ENCODE measurements around the gene ADGRG6.

ADGRG6 gene

GRCh38 chr6:142301651-142302391, at the start of gene ADGRG6:
Gene ADGRG6, plus strand, starts transcription at chr6:142302007. Its CDS starts 323 bp downstream, at chr6:142302330.
- no peaks in the 10 kb centered on the region for H3K9me3 ChIP-seq (ENCODE audit: control insufficient read depth, low read depth, low read length)
- H3K36me3 ChIP-seq (ENCODE audit: control insufficient read depth, low read depth, low read length) = no peaks in the 10 kb centered on the region
- peaks cover 42% of the 10 kb centered on the region for H3K27me3 ChIP-seq (ENCODE audit: control insufficient read depth, insufficient read depth, low read length)
- H3K27ac ChIP-seq (ENCODE audit: low read length) = no peak within 1 kb of the TSS
- H3K4me1 ChIP-seq (ENCODE audit: control insufficient read depth, low read depth, low read length) = no peaks in the 10 kb centered on the region
- H3K4me3 ChIP-seq (ENCODE audit: low read length) = peak within 1 kb of the TSS; percentile 76
- peak within 1 kb of the TSS; percentile 43 for H3K9ac ChIP-seq (ENCODE audit: low read length)

- Histone ChIP-seq H3K4me1 (ENCODE audit: control insufficient read depth, low read depth, low read length) (no peaks in the 10 kb centered on the region), H3K9ac (ENCODE audit: low read length) (no peak overlapping the region), H3K36me3 (ENCODE audit: control insufficient read depth, low read depth, low read length) (no peaks in the 10 kb centered on the region), H3K4me3 (ENCODE audit: low read length) (no peak overlapping the region), H3K9me3 (ENCODE audit: control insufficient read depth, low read depth, low read length) (no peaks in the 10 kb centered on the region), H3K27me3 (ENCODE audit: control insufficient read depth, insufficient read depth, low read length) (no peaks in the 10 kb centered on the region), H3K27ac (ENCODE audit: low read length) (no peak overlapping the region)
These were observed 47.3 kb upstream of the ADGRG6 start for GRCh38 chr6:142254513-142254912.

GRCh38 chr6:142255785-142256184, 46.0 kb upstream of the ADGRG6 start:
- no peaks in the 10 kb centered on the region for H3K9me3 ChIP-seq (ENCODE audit: control insufficient read depth, low read depth, low read length)
- H3K4me3 ChIP-seq (ENCODE audit: low read length) = no peak overlapping the region
- H3K4me1 ChIP-seq (ENCODE audit: control insufficient read depth, low read depth, low read length) = no peaks in the 10 kb centered on the region
- no peaks in the 10 kb centered on the region for H3K36me3 ChIP-seq (ENCODE audit: control insufficient read depth, low read depth, low read length)
- no peaks in the 10 kb centered on the region for H3K27me3 ChIP-seq (ENCODE audit: control insufficient read depth, insufficient read depth, low read length)
- no peak overlapping the region for H3K27ac ChIP-seq (ENCODE audit: low read length)
- no peak overlapping the region for H3K9ac ChIP-seq (ENCODE audit: low read length)

GRCh38 chr6:142258305-142258704, 43.5 kb upstream of the ADGRG6 start:
- no peaks in the 10 kb centered on the region for H3K36me3 ChIP-seq (ENCODE audit: control insufficient read depth, low read depth, low read length)
- no peak overlapping the region for H3K9ac ChIP-seq (ENCODE audit: low read length)
- H3K9me3 ChIP-seq (ENCODE audit: control insufficient read depth, low read depth, low read length) = no peaks in the 10 kb centered on the region
- no peaks in the 10 kb centered on the region for H3K4me1 ChIP-seq (ENCODE audit: control insufficient read depth, low read depth, low read length)
- no peak overlapping the region for H3K4me3 ChIP-seq (ENCODE audit: low read length)
- no peak overlapping the region for H3K27ac ChIP-seq (ENCODE audit: low read length)
- no peaks in the 10 kb centered on the region for H3K27me3 ChIP-seq (ENCODE audit: control insufficient read depth, insufficient read depth, low read length)

- no peaks in the 10 kb centered on the region for H3K9me3 ChIP-seq (ENCODE audit: control insufficient read depth, low read depth, low read length)
- H3K4me3 ChIP-seq (ENCODE audit: low read length) = no peak overlapping the region
- H3K27ac ChIP-seq (ENCODE audit: low read length) = no peak overlapping the region
- H3K9ac ChIP-seq (ENCODE audit: low read length) = no peak overlapping the region
- no peaks in the 10 kb centered on the region for H3K36me3 ChIP-seq (ENCODE audit: control insufficient read depth, low read depth, low read length)
- H3K27me3 ChIP-seq (ENCODE audit: control insufficient read depth, insufficient read depth, low read length) = no peaks in the 10 kb centered on the region
- H3K4me1 ChIP-seq (ENCODE audit: control insufficient read depth, low read depth, low read length) = no peaks in the 10 kb centered on the region
These were observed 43.0 kb upstream of the ADGRG6 start for GRCh38 chr6:142258757-142259156.

GRCh38 chr6:142260748-142261147, 41.1 kb upstream of the ADGRG6 start:
- no peak overlapping the region for H3K4me3 ChIP-seq (ENCODE audit: low read length)
- H3K27me3 ChIP-seq (ENCODE audit: control insufficient read depth, insufficient read depth, low read length) = no peaks in the 10 kb centered on the region
- H3K27ac ChIP-seq (ENCODE audit: low read length) = no peak overlapping the region
- H3K9ac ChIP-seq (ENCODE audit: low read length) = no peak overlapping the region
- no peaks in the 10 kb centered on the region for H3K9me3 ChIP-seq (ENCODE audit: control insufficient read depth, low read depth, low read length)
- H3K36me3 ChIP-seq (ENCODE audit: control insufficient read depth, low read depth, low read length) = no peaks in the 10 kb centered on the region
- H3K4me1 ChIP-seq (ENCODE audit: control insufficient read depth, low read depth, low read length) = no peaks in the 10 kb centered on the region

GRCh38 chr6:142262231-142262630, 39.6 kb upstream of the ADGRG6 start:
- Histone ChIP-seq H3K4me1 (ENCODE audit: control insufficient read depth, low read depth, low read length) (no peaks in the 10 kb centered on the region), H3K27ac (ENCODE audit: low read length) (no peak overlapping the region), H3K4me3 (ENCODE audit: low read length) (no peak overlapping the region), H3K36me3 (ENCODE audit: control insufficient read depth, low read depth, low read length) (no peaks in the 10 kb centered on the region), H3K27me3 (ENCODE audit: control insufficient read depth, insufficient read depth, low read length) (no peaks in the 10 kb centered on the region), H3K9me3 (ENCODE audit: control insufficient read depth, low read depth, low read length) (no peaks in the 10 kb centered on the region), H3K9ac (ENCODE audit: low read length) (no peak overlapping the region)

- no peak overlapping the region for H3K4me3 ChIP-seq (ENCODE audit: low read length)
- H3K27me3 ChIP-seq (ENCODE audit: control insufficient read depth, insufficient read depth, low read length) = no peaks in the 10 kb centered on the region
- no peak overlapping the region for H3K27ac ChIP-seq (ENCODE audit: low read length)
- no peak overlapping the region for H3K9ac ChIP-seq (ENCODE audit: low read length)
- H3K9me3 ChIP-seq (ENCODE audit: control insufficient read depth, low read depth, low read length) = no peaks in the 10 kb centered on the region
- H3K36me3 ChIP-seq (ENCODE audit: control insufficient read depth, low read depth, low read length) = no peaks in the 10 kb centered on the region
- H3K4me1 ChIP-seq (ENCODE audit: control insufficient read depth, low read depth, low read length) = no peaks in the 10 kb centered on the region
These were observed 36.3 kb upstream of the ADGRG6 start for GRCh38 chr6:142265476-142265875.

- H3K4me3 ChIP-seq (ENCODE audit: low read length) = no peak overlapping the region
- no peaks in the 10 kb centered on the region for H3K9me3 ChIP-seq (ENCODE audit: control insufficient read depth, low read depth, low read length)
- H3K9ac ChIP-seq (ENCODE audit: low read length) = no peak overlapping the region
- H3K4me1 ChIP-seq (ENCODE audit: control insufficient read depth, low read depth, low read length) = no peaks in the 10 kb centered on the region
- H3K36me3 ChIP-seq (ENCODE audit: control insufficient read depth, low read depth, low read length) = no peaks in the 10 kb centered on the region
- H3K27ac ChIP-seq (ENCODE audit: low read length) = no peak overlapping the region
- no peaks in the 10 kb centered on the region for H3K27me3 ChIP-seq (ENCODE audit: control insufficient read depth, insufficient read depth, low read length)
These were observed 35.7 kb upstream of the ADGRG6 start for GRCh38 chr6:142266060-142266459.

- H3K9me3 ChIP-seq (ENCODE audit: control insufficient read depth, low read depth, low read length) = no peaks in the 10 kb centered on the region
- no peak overlapping the region for H3K27ac ChIP-seq (ENCODE audit: low read length)
- no peak overlapping the region for H3K4me3 ChIP-seq (ENCODE audit: low read length)
- H3K36me3 ChIP-seq (ENCODE audit: control insufficient read depth, low read depth, low read length) = no peaks in the 10 kb centered on the region
- H3K4me1 ChIP-seq (ENCODE audit: control insufficient read depth, low read depth, low read length) = no peaks in the 10 kb centered on the region
- H3K9ac ChIP-seq (ENCODE audit: low read length) = no peak overlapping the region
- no peaks in the 10 kb centered on the region for H3K27me3 ChIP-seq (ENCODE audit: control insufficient read depth, insufficient read depth, low read length)
These were observed 30.3 kb upstream of the ADGRG6 start for GRCh38 chr6:142271476-142271875.

- Histone ChIP-seq H3K4me3 (ENCODE audit: low read length) (no peak overlapping the region), H3K36me3 (ENCODE audit: control insufficient read depth, low read depth, low read length) (no peaks in the 10 kb centered on the region), H3K4me1 (ENCODE audit: control insufficient read depth, low read depth, low read length) (no peaks in the 10 kb centered on the region), H3K9me3 (ENCODE audit: control insufficient read depth, low read depth, low read length) (no peaks in the 10 kb centered on the region), H3K9ac (ENCODE audit: low read length) (no peak overlapping the region), H3K27ac (ENCODE audit: low read length) (no peak overlapping the region), H3K27me3 (ENCODE audit: control insufficient read depth, insufficient read depth, low read length) (no peaks in the 10 kb centered on the region)
These were observed 27.2 kb upstream of the ADGRG6 start for GRCh38 chr6:142274656-142275055.

- H3K4me3 ChIP-seq (ENCODE audit: low read length) = no peak overlapping the region
- H3K9ac ChIP-seq (ENCODE audit: low read length) = no peak overlapping the region
These were observed 26.4 kb upstream of the ADGRG6 start for GRCh38 chr6:142275236-142276006.

More at GRCh38 chr6:142275236-142276006, 26.4 kb upstream of the ADGRG6 start:
- no peaks in the 10 kb centered on the region for H3K36me3 ChIP-seq (ENCODE audit: control insufficient read depth, low read depth, low read length)
- H3K4me1 ChIP-seq (ENCODE audit: control insufficient read depth, low read depth, low read length) = no peaks in the 10 kb centered on the region
- no peak overlapping the region for H3K27ac ChIP-seq (ENCODE audit: low read length)
- no peaks in the 10 kb centered on the region for H3K9me3 ChIP-seq (ENCODE audit: control insufficient read depth, low read depth, low read length)
- no peaks in the 10 kb centered on the region for H3K27me3 ChIP-seq (ENCODE audit: control insufficient read depth, insufficient read depth, low read length)

All from iPS-18a (cell line).